SK-N-MC (cell line): ENCODE measurements around the gene CD40.

Experiments
- DNase-seq: peaks from one replicate; pipeline ENCODE4 v3.0.0-alpha.2; 2011; ENCODE audit warnings: low read depth, low spot score
- H3K27ac ChIP-seq: fragments of 200-600 bp; sonication (generic); 2 replicates; pipeline ENCODE4 v1.5.1; 2016; ENCODE audit warnings: mixed run types
- H3K36me3 ChIP-seq: fragments of 200-600 bp; sonication (generic); 2 replicates; pipeline ENCODE4 v1.6.1; 2017; ENCODE audit warnings: antibody characterized with exemption, low read length, mixed read lengths; ENCODE audit not compliant: insufficient read depth
- H3K4me3 ChIP-seq: fragments of 200-600 bp; sonication (generic); 2 replicates; pipeline ENCODE4 v1.5.1; 2016
- H3K9ac ChIP-seq: fragments of 200-600 bp; sonication (generic); 2 replicates; pipeline ENCODE4 v1.8.0; 2017; ENCODE audit warnings: mixed run types, mixed read lengths; ENCODE audit not compliant: insufficient read length
- H3K9me3 ChIP-seq: fragments of 200-600 bp; sonication (generic); 2 replicates; pipeline ENCODE4 v1.6.1; 2017; ENCODE audit warnings: low read depth, mild to moderate bottlenecking, antibody characterized with exemption, low read length, moderate library complexity, mixed read lengths
- EZH2 ChIP-seq: fragments of 200-600 bp; sonication (generic); IDR thresholded peaks from one replicate; pipeline ENCODE4 v1.6.1; 2017; ENCODE audit warnings: antibody characterized with exemption
- FOXP2 ChIP-seq: optimal IDR thresholded peaks from 2 replicates; pipeline ENCODE3; 2011; ENCODE audit warnings: mild to moderate bottlenecking, moderate library complexity; ENCODE audit not compliant: insufficient read depth; ENCODE audit errors: extremely low read length, control extremely low read depth
- POLR2AphosphoS5 ChIP-seq: IDR thresholded peaks from 2 replicates; pipeline ENCODE4 v1.6.1; 2012; ENCODE audit warnings: mild to moderate bottlenecking, low read depth, low read length, borderline replicate concordance

The CD40 gene

GRCh38 chr20:46176739-46177378 lies 58.7 kb downstream of the CD40 start:
- Histone ChIP-seq H3K4me3 (no peak overlapping the region), H3K27ac (no peak overlapping the region), H3K9ac (no peak overlapping the region), H3K9me3 (no peaks in the 10 kb centered on the region), H3K36me3 (no peaks in the 10 kb centered on the region)
- no peak for TF ChIP-seq EZH2
- no peak for TF ChIP-seq FOXP2
- TF ChIP-seq POLR2AphosphoS5, result no peak
- no peak for DNase-seq

GRCh38 chr20:46177768-46178167 lies 59.7 kb downstream of the CD40 start:
- no peak overlapping the region for H3K27ac ChIP-seq
- no peak overlapping the region for H3K4me3 ChIP-seq
- no peaks in the 10 kb centered on the region for H3K9me3 ChIP-seq
- TF ChIP-seq EZH2, result no peak
- no peak overlapping the region for H3K9ac ChIP-seq
- H3K36me3 ChIP-seq, result no peaks in the 10 kb centered on the region
- DNase-seq, result no peak

DNA sequence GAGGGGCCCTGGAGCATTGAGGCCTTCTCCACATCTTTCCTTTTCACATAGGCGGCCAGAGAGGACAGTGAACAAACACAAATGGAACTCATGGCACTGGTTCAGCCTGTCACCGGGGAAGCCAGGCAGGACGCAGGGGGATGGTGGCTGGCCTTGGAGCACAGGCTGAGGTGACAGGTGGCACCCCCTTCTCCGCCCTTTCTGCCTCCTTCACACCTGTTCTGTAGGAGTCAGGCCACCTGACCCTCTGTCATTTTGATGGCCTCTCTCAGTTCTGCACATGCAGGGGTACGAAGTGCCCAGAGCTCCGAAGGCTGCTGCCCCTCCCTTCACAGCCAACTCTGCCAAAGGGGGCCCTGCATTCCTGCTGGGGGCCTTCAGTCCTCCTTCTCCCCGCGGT lies 60.8 kb downstream of the CD40 start:
- no peaks in the 10 kb centered on the region for H3K9me3 ChIP-seq
- H3K27ac ChIP-seq, result no peak overlapping the region
- no peak for DNase-seq
- H3K36me3 ChIP-seq, result no peaks in the 10 kb centered on the region
- H3K4me3 ChIP-seq, result no peak overlapping the region
- no peak overlapping the region for H3K9ac ChIP-seq
- TF ChIP-seq POLR2AphosphoS5 (no peak), EZH2 (no peak), FOXP2 (no peak)
